BE2C (cell line): ENCODE measurements around the gene LCT.

ENCODE experiments used
- DNase-seq: peaks from one replicate; pipeline ENCODE4 v3.0.0-alpha.2; 2020
- H3K27me3 ChIP-seq: fragments of 250-450 bp; sonication (Bioruptor Pico); 2 replicates; pipeline ENCODE4 v1.5.1; 2020; ENCODE audit warnings: mild to moderate bottlenecking
- H3K36me3 ChIP-seq: fragments of 250-450 bp; sonication (Bioruptor Pico); 2 replicates; pipeline ENCODE4 v1.5.1; 2020; ENCODE audit warnings: mild to moderate bottlenecking
- H3K4me1 ChIP-seq: fragments of 250-450 bp; sonication (Bioruptor Pico); 2 replicates; pipeline ENCODE4 v1.5.1; 2020
- H3K4me3 ChIP-seq: 2 replicates; pipeline ENCODE4 v1.5.1; 2011; ENCODE audit warnings: low read depth, low read length
- H3K9me3 ChIP-seq: fragments of 250-450 bp; sonication (Bioruptor Pico); 2 replicates; pipeline ENCODE4 v1.5.1; 2020
- TF ChIP-seq, protein P1 (sequence below): IDR thresholded peaks from 2 replicates; pipeline ENCODE4 v1.5.1; 2012; ENCODE audit warnings: mild to moderate bottlenecking, low read depth, low read length

The LCT gene

DNA sequence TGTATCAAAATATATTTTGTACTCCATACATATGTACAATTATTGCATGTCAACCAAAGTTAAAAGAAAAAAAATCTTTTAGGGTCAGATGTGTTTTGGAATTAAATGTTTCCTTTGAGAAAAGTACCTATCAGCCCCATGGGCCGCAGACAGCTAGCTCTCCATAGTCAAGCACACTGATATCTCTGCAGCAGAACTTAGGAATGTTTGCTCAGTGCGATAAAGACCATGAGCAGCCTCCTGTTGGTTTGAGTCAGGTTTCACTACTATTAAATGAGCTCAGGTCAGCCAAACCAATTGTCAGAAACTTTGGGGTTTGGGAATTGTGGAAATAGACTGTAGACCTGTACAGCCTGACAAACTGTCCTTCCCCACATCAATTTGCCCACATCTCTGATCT is 33.7 kb downstream of the LCT start:
- no peaks in the 10 kb centered on the region for H3K4me1 ChIP-seq
- TF ChIP-seq, protein P1, sequence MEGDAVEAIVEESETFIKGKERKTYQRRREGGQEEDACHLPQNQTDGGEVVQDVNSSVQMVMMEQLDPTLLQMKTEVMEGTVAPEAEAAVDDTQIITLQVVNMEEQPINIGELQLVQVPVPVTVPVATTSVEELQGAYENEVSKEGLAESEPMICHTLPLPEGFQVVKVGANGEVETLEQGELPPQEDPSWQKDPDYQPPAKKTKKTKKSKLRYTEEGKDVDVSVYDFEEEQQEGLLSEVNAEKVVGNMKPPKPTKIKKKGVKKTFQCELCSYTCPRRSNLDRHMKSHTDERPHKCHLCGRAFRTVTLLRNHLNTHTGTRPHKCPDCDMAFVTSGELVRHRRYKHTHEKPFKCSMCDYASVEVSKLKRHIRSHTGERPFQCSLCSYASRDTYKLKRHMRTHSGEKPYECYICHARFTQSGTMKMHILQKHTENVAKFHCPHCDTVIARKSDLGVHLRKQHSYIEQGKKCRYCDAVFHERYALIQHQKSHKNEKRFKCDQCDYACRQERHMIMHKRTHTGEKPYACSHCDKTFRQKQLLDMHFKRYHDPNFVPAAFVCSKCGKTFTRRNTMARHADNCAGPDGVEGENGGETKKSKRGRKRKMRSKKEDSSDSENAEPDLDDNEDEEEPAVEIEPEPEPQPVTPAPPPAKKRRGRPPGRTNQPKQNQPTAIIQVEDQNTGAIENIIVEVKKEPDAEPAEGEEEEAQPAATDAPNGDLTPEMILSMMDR, result no peak
- DNase-seq, result no peak
- no peaks in the 10 kb centered on the region for H3K9me3 ChIP-seq
- H3K27me3 ChIP-seq, result no peaks in the 10 kb centered on the region
- H3K36me3 ChIP-seq, result no peaks in the 10 kb centered on the region
- no peak overlapping the region for H3K4me3 ChIP-seq

DNA sequence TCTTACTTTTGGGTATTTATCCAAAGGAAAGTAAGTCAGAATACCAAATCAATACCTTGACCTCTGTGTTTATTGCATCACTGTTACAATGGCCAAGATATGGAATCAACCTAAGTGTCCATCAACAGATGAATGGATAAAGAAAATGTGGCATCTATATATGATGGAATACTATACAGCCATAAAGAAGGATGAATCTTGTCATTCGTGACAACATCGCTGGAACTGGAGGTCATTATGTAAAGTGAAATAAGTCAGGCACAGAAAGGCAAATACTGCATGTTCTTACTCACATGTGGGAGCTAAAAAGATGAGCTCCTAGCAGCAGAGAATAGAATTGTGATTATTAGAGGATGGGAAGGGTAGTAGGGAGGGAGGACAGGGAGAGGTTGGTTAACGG is 34.6 kb downstream of the LCT start:
- TF ChIP-seq, protein P1, result no peak

DNA sequence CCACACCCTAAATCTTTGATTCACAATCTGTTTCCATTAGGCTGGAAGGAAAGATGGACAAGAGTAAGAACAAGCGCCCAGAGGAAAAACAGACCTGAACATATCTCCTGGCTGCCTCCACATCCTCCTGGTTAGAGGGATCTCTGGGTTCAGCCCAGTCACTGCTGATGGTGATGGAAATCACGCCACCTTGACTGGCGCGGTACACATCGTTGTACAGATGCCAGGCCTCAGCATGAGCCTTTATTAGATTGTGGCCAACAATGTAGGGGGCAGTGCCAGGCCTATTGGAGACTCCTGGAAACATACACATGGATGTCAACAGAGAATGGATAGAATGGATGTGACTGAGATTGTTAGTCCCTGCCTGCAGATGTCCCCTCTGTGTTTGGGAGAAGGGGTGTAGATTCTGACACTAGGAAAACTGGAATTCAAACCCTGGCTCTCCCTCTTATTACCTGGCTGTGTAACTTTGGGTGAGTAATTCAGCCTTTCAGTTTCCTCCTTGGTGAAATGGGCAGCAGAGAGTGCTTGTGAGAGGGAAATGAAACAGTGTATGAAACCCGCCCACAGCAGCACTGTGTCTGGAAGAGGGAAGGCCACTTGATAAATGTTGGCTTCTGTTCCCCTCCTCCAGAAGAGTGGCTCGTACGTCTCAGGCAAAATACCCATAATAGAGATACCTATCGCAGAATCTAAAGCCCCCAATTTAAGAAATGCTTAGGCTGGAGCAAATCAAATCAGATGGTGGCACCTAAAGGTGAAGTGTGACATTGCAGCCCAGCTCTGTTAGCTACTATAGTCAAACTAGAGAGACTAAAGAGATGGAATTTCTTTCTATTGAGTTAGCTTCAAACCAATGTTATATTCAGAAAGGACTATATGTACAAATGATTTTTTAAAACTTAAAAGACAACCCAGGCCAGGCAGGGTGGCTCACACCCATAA is 36.2 kb downstream of the LCT start:
- no peaks in the 10 kb centered on the region for H3K27me3 ChIP-seq
- TF ChIP-seq, protein P1, result no peak; the same call in 1 of the 2 replicates
- no peaks in the 10 kb centered on the region for H3K9me3 ChIP-seq
- no peaks in the 10 kb centered on the region for H3K4me1 ChIP-seq
- DNase-seq, result no peak
- H3K36me3 ChIP-seq, result no peaks in the 10 kb centered on the region
- no peak overlapping the region for H3K4me3 ChIP-seq

More for the DNA sequence above, 34.6 kb downstream of the LCT start:
- H3K9me3 ChIP-seq, result no peaks in the 10 kb centered on the region
- no peaks in the 10 kb centered on the region for H3K36me3 ChIP-seq
- no peak overlapping the region for H3K4me3 ChIP-seq
- DNase-seq, result no peak
- H3K27me3 ChIP-seq, result no peaks in the 10 kb centered on the region
- H3K4me1 ChIP-seq, result no peaks in the 10 kb centered on the region

DNA sequence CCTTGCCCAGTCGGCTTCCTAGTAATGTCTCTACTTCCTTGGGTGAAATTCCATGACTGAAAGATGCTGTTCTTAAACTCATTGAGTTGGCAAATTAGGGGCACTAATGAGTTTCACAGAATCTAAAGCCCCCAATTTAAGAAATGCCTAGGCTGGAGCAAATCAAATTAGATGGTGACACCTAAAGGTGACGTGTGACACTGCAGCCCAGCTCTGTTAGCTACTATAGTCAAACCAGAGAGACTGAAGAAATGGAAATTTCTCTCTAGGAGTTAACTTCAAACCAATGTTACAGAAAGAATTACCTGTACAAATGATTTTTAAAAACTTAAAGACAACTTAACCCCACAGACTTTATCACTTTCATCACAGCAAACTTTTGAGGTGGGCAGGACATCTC is 37.2 kb downstream of the LCT start:
- TF ChIP-seq, protein P1, result no peak
- H3K4me3 ChIP-seq, result no peak overlapping the region
- no peak for DNase-seq
- no peaks in the 10 kb centered on the region for H3K9me3 ChIP-seq
- no peaks in the 10 kb centered on the region for H3K4me1 ChIP-seq
- H3K27me3 ChIP-seq, result no peaks in the 10 kb centered on the region
- H3K36me3 ChIP-seq, result no peaks in the 10 kb centered on the region

DNA sequence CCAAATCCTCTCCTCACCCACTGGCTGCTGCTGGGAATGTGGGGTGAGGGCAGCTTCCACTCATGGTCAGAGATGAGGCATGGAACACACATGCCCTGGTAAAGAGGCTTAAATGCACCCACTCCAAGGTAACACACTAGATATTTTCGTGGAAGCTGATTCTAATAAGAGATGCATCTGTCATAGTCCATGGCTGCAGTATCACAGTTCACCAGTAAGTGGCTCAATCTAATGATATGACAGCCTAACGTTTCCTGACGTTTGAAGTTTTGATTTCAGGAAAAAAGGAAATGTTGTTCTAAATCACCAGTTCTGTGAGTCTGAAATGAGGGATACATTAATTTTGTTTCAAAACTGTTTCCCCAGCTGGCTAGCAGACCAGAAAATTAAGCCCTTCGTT is 38.2 kb downstream of the LCT start:
- Histone ChIP-seq H3K36me3 (no peaks in the 10 kb centered on the region), H3K4me3 (no peak overlapping the region), H3K4me1 (no peaks in the 10 kb centered on the region), H3K9me3 (no peaks in the 10 kb centered on the region), H3K27me3 (no peaks in the 10 kb centered on the region)
- DNase-seq, result no peak
- TF ChIP-seq, protein P1, result no peak; the same call in 1 of the 2 replicates

DNA sequence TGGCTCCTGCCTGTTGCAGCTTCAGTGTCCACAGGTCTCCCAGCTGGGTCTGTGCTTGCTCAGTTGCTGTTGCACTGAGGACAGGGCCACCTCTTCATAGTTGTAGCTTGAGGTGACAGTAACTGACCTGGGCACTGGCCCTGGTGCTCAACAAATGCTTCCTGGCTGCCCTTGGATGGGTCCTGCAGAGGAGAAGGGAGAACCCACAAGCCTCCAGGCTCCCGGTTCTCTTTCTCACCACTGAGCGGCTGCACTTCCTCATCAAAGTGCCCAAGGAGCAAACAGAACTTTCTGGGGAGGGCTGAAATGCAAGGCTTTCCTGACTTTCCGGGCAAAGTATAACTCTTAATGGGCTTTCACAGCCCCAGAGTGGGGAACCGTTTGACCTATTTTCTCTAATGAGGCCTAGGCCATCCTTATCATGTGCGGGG is 38.7 kb downstream of the LCT start:
- Histone ChIP-seq H3K9me3 (no peaks in the 10 kb centered on the region), H3K36me3 (no peaks in the 10 kb centered on the region), H3K4me1 (no peaks in the 10 kb centered on the region), H3K27me3 (no peaks in the 10 kb centered on the region), H3K4me3 (no peak overlapping the region)
- DNase-seq, result no peak
- TF ChIP-seq, protein P1, result no peak
